ENCODE measurements around the gene SDC4.
A peak's percentile ranks its signal among the peaks of the same experiment; 100 is the strongest.

Gene SDC4, protein sequence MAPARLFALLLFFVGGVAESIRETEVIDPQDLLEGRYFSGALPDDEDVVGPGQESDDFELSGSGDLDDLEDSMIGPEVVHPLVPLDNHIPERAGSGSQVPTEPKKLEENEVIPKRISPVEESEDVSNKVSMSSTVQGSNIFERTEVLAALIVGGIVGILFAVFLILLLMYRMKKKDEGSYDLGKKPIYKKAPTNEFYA

DNA sequence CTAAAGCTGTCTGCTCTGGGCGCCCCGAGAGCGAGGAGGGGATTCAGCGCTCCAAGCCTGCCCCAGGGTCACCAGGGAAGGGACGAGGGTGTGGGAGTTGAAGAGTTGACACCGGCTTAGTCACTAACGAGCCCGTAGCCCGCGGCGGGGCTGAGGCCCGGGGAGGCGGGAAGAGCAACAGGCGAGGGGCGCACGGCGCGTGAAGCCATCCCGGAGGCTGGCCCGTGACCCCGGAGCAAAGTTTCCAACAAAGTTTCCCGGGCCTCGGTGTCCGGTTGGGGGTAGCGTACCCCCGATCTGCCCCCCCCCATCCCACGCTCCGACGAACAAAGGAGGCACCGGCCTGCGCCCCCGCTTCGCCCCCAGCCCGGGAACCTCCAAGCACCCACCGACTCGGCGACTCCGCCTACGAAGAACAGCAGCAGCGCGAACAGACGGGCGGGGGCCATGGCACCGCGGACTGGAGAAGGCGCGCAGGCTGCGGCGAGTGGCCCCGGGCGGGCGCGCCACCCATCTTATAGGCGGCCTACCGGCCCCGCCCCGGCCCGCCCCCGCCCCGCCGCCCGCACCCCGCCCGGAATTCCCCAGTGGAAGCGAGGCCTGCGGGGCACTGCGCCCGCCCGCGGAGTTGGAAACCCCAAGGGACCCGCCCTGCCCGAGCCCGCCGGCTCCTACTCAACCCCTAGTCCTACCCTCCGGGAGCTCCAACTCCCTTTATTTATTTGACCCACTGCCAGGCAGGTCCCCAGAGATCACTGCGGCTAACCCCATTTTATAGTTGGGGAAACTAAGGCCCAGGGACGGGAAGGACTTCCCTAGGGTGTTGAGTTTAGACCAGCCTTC is at the start of gene SDC4:
TSS of gene SDC4 (minus strand) at position 489 of the 843 bp plus-strand sequence. CDS start at position 449, 40 bp downstream.
- DNase-seq (ENCODE audit: low read depth in 2 of 2): peak in 1 of 2 donors; percentile 53

DNA sequence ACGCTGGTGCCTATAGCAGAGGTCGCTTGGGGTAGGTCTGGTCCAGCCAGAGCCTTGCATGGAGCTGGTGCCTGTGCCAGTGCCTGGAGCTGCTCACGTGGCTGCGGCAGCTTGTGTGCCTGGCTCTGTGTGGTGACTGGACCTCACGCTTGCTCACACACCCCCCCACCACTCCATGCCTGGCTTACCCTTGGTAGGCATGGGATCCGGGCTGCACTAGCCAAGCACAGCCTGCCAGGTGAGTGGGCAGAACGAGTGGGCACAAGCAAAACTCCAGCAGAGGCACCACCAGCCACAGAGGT is 46.8 kb upstream of the SDC4 start:
- no peak for DNase-seq (ENCODE audit: low read depth in 2 of 2)

DNA sequence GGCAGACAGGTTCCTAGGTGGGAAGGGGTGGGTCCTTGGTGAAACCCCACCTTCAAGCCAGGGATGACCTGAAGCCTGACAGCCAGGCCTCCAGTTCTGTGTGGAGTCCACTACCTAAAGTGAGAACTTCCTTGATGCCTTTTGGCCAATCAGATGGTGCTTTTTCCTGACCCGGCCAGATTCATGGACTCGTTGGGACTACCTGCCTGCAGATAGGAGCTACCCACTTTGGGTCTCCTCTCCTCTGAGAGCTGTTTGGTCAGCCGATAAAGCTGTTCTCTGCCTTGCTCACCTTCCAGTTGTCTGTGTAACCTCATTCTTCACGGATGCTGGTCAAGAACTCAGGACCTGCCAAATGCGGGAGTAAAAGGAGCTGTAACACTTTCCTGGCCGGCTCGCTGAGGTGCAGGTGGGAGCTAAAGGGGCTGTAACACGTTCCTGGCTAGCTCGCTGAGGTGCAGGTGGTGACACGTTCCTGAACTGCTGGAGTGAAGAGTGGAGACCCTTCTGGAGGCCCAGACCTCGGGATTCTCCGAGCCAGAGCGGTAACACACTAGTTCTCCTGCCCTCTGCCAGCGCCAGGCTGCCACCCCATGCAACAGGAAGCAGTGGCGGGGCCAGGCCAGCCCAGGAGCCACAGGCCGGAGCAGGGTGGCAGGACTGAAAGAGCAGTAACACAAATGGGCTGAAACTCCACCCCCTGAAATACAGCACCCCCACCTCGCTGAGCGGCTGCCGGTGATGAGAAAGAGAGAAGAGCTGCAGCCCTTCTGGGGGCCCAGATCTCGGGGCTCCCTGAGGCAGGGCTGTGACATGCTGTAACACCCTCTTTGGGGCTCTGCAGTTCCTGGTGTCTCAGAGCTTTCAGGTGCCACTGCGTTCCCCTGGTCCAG is 46.2 kb upstream of the SDC4 start:
- no peak for DNase-seq (ENCODE audit: low read depth in 2 of 2)

DNA sequence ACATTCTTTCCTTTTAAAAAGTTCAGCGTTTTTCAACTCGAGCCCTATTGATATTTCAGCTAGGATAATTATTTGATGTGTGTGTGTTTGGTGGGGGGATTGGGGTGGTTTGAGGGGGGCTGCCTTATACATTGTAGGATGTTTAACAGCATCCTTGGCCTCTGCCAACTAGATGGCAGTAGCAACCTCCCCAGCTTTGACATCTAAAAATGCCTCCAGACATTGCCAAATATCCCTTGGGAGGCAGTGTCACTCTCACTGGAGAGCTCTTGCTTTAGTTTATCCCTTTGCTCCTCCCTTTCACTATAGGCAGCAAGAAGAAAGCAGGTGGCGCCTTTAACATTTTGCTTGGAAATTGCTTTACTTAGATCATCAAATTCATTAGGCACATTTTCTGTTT is 44.5 kb upstream of the SDC4 start:
- DNase-seq (ENCODE audit: low read depth in 2 of 2): no peak

DNA sequence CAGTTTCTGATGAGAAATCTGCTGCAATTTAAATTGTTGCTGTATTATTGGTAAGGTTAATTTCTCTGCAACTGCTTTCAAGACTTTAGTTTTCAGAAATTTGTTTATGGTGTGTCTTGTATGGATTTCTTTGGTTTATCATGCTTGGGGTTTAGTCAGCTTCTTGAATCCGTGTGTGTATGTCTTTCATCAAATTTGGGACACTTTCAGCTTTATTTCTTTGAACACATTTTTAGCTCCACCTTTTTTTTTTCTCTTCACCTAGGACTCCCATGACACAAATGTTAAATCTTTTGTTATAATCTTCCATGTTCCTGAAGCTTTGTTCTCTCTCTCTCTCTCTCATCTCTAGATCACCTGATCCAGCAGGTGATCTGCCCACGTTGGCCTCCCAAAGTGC is 43.3 kb upstream of the SDC4 start:
- no peak for DNase-seq (ENCODE audit: low read depth in 2 of 2)

DNA sequence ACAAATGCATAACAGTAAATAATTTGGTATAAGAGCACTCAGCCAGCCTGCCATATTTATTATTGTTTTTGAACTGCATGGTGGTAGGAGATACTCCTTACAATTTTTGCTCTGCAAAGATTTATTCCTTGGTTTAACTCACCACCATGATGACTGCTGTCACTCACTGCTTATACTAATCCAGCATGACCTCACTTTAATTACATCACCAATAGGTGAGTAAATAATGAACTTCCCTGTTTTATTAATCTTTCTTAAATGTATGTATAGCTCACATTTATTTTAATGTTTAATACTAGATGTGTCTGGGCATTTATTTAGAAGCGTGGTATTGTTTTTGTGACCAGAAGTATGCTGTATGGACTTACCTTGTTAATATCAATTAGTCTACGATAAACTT is 42.7 kb upstream of the SDC4 start:
- DNase-seq (ENCODE audit: low read depth in 2 of 2): no peak

GRCh38 chr20:45387274-45387673 is 39.0 kb upstream of the SDC4 start:
- DNase-seq (ENCODE audit: low read depth in 2 of 2): no peak

DNA sequence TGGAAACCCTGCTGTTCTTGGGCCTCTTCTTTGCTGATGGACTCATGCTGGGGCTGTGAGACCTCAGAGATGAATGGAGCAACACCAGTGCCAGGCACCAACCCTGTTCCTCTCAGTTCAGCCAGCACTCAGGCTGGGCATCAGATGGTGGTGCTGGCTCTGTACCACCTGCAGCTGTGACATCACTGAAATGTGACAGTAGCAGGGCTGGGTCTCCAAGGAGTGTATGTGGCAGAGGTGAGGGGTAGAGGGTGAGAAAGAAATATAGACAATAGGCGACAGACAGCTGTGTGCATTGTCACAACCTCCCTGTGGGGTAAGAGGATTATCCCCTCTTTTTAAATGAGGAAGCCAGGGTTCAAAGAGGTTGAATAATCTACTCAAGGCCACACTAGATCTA is 30.0 kb upstream of the SDC4 start, which contains the start of gene TP53TG5:
TSS of gene TP53TG5 (minus strand) at position 135 of the 400 bp plus-strand sequence. CDS start at position 46, 89 bp downstream.
- no peak for DNase-seq (ENCODE audit: low read depth in 2 of 2)

DNA sequence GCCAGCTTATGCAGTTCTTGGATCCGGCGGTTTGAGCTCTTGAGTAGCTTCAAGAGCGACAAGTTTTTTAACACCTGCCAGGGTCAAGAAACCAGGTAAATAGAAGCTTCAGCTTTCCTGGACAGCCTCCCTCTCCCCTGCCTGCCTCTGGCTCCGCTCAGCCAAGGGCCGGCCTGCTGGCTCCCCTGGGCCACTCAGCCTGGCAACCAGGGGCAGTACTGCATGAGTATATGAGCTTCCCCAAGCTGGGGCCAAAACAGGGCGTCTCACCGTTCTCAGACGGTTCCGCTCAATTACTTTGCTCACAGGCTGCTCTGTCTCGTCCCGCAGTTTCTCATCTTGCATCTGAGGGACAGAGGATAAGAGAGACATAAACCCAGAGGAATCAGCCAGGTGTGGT is 29.0 kb upstream of the SDC4 start:
- DNase-seq (ENCODE audit: low read depth in 2 of 2): no peak

GRCh38 chr20:45374966-45375365 is 26.7 kb upstream of the SDC4 start:
- no peak for DNase-seq (ENCODE audit: low read depth in 2 of 2)

DNA sequence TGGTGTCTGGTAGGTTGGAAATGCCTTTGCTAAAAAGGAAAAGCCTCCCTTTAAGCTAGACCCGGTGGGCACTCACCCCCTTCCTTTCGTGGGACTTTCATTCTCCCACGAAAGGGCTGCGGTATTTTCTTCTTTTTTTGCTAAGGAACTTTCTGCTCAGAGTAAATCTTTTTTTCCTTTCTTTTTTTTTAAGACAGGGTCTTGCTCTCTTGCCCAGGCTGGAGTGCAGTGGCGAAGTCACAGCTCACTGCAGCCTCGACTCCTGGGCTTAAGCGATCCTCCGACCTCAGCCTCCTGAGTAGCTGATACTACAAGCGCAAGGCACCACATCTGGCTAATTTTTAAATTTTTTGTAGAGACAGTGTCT is 25.9 kb upstream of the SDC4 start:
- DNase-seq (ENCODE audit: low read depth in 2 of 2): no peak

DNA sequence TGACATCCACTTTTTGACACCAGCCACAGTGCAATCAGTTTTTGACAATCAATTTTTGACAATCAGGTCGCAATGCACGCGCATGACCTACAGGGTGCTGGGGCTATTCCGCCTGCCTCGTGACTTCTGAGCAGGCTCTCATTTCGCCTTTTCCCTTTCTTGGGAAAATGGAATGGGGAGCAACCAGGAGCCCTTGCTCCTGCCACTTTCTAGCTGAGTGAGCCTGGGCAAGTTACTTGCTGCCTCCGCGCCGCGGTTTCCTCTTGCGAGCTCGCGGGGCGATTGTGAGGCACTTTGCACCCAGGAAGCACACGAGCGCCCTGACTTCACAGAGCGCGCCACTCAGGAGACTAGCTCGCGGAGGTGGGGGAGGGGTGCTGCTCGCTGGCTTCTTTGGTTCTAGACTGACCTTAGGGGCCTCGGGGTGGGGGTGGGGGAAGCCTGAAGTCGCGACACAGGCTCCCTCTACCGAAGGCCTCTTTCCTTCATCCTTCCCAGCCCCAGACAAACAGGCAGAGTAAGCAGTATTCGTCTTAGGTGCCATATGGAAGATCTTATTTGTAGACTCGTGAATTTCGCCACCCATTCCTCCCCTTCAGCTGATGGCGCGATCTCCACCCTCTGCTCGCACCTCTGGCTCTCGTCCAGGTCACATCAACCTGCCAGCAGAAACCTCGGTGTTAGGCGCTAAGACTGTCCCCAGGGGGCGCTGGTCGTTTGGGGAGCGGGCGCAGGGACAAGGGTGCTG is 25.3 kb upstream of the SDC4 start:
- peak; percentile 84 to 91 for DNase-seq (ENCODE audit: low read depth in 2 of 2)

DNA sequence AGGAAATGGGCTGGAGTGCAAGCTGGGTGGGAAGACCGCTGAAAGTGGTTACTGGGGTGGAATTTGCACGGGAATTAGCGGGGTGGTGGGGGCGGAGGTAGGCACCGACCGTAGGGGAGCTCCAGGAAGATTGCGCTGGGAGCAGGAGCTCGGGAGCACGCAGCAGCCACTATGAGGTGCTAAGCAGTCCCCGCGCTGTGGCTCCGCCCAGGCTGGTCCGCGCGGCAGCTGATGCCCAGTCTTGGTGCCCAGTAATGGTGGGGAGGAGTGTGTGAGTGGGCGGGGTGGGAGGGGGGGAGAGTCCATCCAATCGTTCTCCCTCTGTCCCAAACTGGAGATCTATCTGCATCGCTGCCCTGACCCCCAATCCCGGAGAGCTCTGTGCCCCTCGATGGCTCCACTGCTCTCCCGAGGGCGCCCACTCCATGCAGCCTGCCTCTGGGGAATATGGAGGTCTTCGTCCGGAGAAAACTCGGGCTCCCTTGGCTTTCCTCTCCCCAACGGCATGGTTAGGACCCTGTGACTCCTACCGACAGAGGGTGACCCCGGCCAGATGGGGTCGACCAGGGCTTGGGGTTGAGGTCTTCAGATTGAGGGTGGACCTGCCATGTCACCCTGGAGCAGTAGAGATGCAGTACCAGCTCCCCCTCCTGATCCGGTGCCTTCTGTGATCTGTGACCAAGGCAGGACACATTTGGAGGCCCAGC is 24.6 kb upstream of the SDC4 start:
- no peak for DNase-seq (ENCODE audit: low read depth in 2 of 2)

DNA sequence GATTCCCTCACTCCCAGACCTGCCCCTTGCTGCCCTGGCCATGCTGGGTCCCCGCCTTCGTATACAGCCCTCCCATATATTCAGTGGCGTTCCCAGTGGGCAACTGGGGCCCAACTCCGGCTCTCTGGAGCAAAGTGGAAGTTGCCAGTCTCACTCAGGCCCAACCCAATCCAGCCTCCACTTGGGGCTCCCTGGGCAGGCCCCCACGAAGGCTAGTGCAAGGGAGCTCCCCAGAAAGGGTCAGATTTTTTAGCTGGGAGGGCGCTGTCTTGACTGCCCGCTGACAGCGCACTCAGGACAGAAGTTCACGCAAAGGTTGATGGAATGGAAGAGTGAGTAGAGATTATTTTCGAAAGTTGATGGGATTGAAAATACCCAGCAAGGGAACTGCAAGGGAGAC is 24.0 kb upstream of the SDC4 start:
- DNase-seq (ENCODE audit: low read depth in 2 of 2): no peak

DNA sequence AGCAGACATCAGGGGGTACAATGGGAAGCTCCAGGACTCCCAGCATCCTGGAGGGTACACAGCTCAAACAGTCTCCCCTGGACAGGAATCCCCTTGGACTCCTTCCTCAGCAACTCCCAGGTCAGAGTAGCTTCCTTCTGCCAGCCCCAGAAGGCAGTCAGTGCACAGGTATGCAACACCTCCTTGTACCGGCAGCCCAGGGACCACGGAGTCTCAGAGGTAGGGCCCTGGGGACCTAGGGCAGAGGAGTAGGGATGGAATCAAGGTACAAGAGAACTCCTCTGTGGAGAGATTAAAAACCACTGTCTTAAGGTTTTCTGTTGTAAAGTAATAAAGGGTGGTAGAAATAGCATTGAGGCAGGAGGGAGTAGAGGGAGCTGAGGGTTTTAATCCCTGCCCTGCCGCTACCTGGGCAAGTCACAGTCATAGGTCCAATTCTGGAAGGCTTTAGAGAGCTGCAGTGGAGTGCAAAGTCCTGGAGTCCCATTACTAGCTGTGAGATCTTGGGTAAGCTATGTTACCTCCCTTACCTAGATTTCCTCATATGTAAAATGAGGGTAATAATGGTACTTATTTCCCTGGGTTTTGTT is 22.4 kb upstream of the SDC4 start:
- no peak for DNase-seq (ENCODE audit: low read depth in 2 of 2)

DNA sequence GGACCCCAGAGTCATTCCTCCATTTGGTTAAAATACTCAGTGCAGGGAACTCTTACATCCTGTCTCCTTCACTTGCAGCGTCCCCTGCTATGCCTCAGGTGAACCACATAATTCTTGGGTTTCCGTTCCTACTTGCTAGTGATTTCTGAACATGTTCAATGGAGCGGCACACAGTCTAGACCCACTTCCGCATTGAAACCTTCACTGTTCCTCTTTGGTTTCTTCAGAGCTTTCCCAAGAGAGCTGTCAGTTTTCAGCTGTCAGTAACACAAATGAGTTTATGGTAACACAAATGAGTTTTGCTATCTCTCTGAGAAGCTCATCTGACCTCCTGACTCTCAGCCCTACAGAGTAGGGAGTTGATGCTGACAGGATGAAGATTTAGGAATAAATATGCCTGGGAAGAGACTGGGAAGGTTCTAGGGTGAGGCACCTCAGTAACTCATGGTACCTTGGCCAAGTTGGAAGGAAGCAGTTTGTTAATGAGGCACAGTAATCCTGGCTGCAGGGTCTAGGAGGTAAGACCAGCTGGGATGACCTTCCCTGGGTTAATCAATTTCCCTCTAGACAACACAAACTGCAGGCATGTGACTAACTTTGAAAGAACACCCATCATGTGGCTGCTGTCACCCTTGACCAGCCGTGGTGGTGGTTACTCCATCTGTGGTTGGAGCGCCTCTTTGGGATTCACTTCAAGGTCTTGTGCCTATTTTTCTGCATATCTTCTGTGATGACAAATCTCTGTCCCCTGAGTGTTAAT is 20.2 kb upstream of the SDC4 start:
- DNase-seq (ENCODE audit: low read depth in 2 of 2): no peak

DNA sequence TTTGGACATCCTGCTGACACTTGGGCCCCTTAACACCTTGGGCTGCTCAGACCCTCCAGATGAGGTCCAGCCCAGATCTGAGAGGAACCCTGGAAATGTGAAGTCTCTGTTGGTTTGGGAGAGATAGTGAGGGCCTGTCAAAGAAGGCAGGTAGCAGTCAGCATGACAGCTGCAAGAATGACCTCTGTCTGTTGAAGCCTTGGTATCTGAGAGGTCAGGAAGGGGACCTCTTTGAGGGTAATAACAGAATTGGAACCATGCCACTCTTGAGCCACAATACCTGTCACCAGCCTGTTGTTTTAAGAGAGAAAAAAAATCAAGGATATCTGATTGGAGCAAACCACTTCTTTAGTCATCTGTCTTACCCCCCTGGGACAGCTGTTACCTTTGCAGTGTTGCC is 18.9 kb upstream of the SDC4 start:
- no peak for DNase-seq (ENCODE audit: low read depth in 2 of 2)

DNA sequence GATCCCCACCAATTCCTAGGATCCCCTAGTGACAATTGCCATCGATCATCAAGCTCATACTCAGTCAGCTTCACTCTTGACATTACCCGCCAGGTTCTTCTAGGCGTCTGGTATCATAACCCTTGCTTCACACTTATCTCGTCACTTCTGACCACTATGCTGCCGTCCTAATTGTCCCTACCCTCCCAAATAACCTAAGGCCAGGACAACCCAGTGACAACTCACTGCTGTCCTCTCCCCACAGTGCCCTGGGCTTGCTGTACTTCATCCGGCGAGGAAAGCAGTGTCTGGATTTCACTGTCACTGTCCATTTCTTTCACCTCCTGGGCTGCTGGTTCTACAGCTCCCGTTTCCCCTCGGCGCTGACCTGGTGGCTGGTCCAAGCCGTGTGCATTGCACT is 18.4 kb upstream of the SDC4 start:
- no peak for DNase-seq (ENCODE audit: low read depth in 2 of 2)

- DNase-seq (ENCODE audit: low read depth in 2 of 2): no peak
Observed at GRCh38 chr20:45366192-45366591, 18.0 kb upstream of the SDC4 start.

DNA sequence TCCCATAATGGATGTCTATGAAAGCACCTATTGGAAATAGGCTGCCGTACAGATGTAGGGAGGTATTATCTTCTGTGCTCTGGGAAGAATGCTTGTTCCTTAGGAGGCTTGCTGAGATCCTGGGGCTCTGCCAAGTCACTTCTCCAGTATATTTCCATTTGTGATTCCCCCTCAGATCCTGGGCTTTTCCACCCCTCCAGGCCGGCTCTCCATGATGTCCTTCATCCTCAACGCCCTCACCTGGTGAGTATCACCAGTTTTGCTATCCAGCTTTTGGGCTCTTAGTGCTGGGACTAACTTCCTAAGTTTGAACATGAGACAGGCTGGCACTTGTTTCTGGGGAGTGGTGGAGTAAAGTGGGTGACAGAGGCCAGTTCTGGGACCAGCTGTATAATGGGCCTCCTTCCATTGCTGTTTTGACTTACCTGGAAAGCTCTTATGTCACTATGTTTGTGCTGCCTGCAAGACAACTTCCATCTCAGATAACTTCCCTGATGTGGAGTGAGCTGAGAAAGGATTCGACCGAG is 17.3 kb upstream of the SDC4 start:
- no peak for DNase-seq (ENCODE audit: low read depth in 2 of 2)

Data from stimulated activated CD4-positive, alpha-beta T cell treated with anti-CD3 and anti-CD28 coated beads, Interleukin-15, amount 100 ng/mL, for 48 hours (primary cell).